Activated B cell treated with CpG ODN at 0.5 μM for 24 hours (primary cell): Measurements from ENCODE around the gene KLHDC3. TPM values are rescaled to one million over a fixed set of nuclear protein-coding genes. Genes with fewer than 3 reads are reported as not detected.

Experiments used
- ATAC-seq: fragments of 200-7000 bp; cut with Tn5 transposase; one replicate; pipeline ENCODE4 v1.10.0; 2021; ENCODE audit warnings: low read depth, mild to moderate bottlenecking, moderate library complexity
- CTCF ChIA-PET: fragments of 350-600 bp; sonication (Branson Sonifier 250); formaldehyde crosslinking; loops from one replicate; lab custom pipeline; 2021; ENCODE audit warnings: antibody characterized with exemption; lab: Charles Lee
- POLR2A ChIA-PET: fragments of 350-600 bp; sonication (Branson Sonifier 250); formaldehyde crosslinking; loops from one replicate; lab custom pipeline; 2021; ENCODE audit warnings: antibody characterized with exemption; lab: Charles Lee
- DNase-seq: peaks from one replicate; pipeline ENCODE4 v3.0.0; 2022
- H3K27ac Mint-ChIP-seq: one replicate; pipeline ENCODE4 v1.8.0; 2020; ENCODE audit warnings: mixed read lengths
- H3K27me3 Mint-ChIP-seq: one replicate; pipeline ENCODE4 v1.8.0; 2021; ENCODE audit warnings: mixed read lengths
- H3K36me3 Mint-ChIP-seq: one replicate; pipeline ENCODE4 v1.8.0; 2021; ENCODE audit warnings: low read depth, mixed read lengths
- H3K4me1 Mint-ChIP-seq: one replicate; pipeline ENCODE4 v1.8.0; 2021; ENCODE audit warnings: mixed read lengths
- H3K4me3 Mint-ChIP-seq: one replicate; pipeline ENCODE4 v1.8.0; 2020; ENCODE audit warnings: mild to moderate bottlenecking, mixed read lengths
- H3K9me3 Mint-ChIP-seq: one replicate; pipeline ENCODE4 v1.8.0; 2020; ENCODE audit warnings: mixed read lengths
- CTCF ChIP-seq: fragments of 200-600 bp; IDR thresholded peaks from one replicate; pipeline ENCODE4 v1.8.0; 2022; ENCODE audit warnings: antibody characterized with exemption, mild to moderate bottlenecking
- intact Hi-C: fragments of 100-400 bp; cut with micrococcal nuclease; formaldehyde crosslinking; loops from one replicate; pipeline ENCODE4 v1.15.1; 2024
- total RNA-seq: library from RNA; stranded (reverse); gene quantifications from 2 replicates; pipeline ENCODE4 v1.2.3, GENCODE V29; 2022

The KLHDC3 gene
- total RNA-seq, 1 donor from 2014 or later, result 36.7 TPM

GRCh38 chr6:42981836-42982235 lies 32.2 kb upstream of the KLHDC3 start:
- DNase-seq (no peak), ATAC-seq (no peak)
- POLR2A ChIA-PET, result interaction anchor here (0.6 to 4.0 kb wide), 2 partner anchors 53 to 152 kb away, joined by 5 to 67 read pairs; partner anchors contain the start of gene CNPY3
- Mint-ChIP-seq H3K36me3 (peaks cover 9% of the 10 kb centered on the region), H3K9me3 (no peaks in the 10 kb centered on the region), H3K4me1 (peaks cover 53% of the 10 kb centered on the region), H3K27me3 (no peaks in the 10 kb centered on the region), H3K27ac (peak overlapping the region; percentile 16), H3K4me3 (no peak overlapping the region)
- CTCF ChIA-PET, result no interaction called here
- intact Hi-C loops, result no loop called here
- TF ChIP-seq CTCF, result no peak

GRCh38 chr6:42984001-42984923 lies 29.8 kb upstream of the KLHDC3 start, which contains the start of gene PPP2R5D:
Gene PPP2R5D, plus strand, starts transcription at chr6:42984570. Its CDS starts 108 bp downstream, at chr6:42984678.
- H3K4me3 Mint-ChIP-seq, result peak within 1 kb of the TSS; percentile 85
- peaks cover 13% of the 10 kb centered on the region for H3K36me3 Mint-ChIP-seq
- no peaks in the 10 kb centered on the region for H3K27me3 Mint-ChIP-seq
- peaks cover 44% of the 10 kb centered on the region for H3K4me1 Mint-ChIP-seq
- H3K27ac Mint-ChIP-seq, result peak within 1 kb of the TSS; percentile 88
- peak; percentile 88 for DNase-seq
- ChIA-PET CTCF (interaction anchor here (0.7 to 1.8 kb wide), 4 partner anchors 25 to 83 kb away, joined by 3 to 7 read pairs (median 4); partner anchors contain the start of gene CNPY3), POLR2A (interaction anchor here (0.5 to 4.0 kb wide), 38 partner anchors 9 to 1263 kb away, joined by 3 to 67 read pairs (median 4); partner anchors contain the start of genes ABCC10, BICRAL, CNPY3 and CUL7)
- peak; percentile 95 for ATAC-seq
- no peak for TF ChIP-seq CTCF
- no peaks in the 10 kb centered on the region for H3K9me3 Mint-ChIP-seq
- intact Hi-C loops, result loop anchor here (1.0 to 2.0 kb wide), 4 partner anchors 29 to 385 kb away; partner anchors contain the start of genes KLC4, MEA1, MRPL2 and ZNF318

- POLR2A ChIA-PET, result interaction anchor here (0.6 to 4.0 kb wide), 16 partner anchors 10 to 1262 kb away, joined by 3 to 67 read pairs (median 6); partner anchors contain the start of genes CNPY3, CUL7, HSP90AB1 and KLHDC3
- TF ChIP-seq CTCF, result no peak
- DNase-seq (no peak), ATAC-seq (no peak)
- peak overlapping the region; percentile 85 for H3K4me3 Mint-ChIP-seq
- H3K4me1 Mint-ChIP-seq, result peaks cover 37% of the 10 kb centered on the region
- intact Hi-C loops, result loop anchor here (1.0 to 2.0 kb wide), 4 partner anchors 28 to 384 kb away; partner anchors contain the start of genes KLC4, MEA1, MRPL2 and ZNF318
- H3K9me3 Mint-ChIP-seq, result no peaks in the 10 kb centered on the region
- no peaks in the 10 kb centered on the region for H3K27me3 Mint-ChIP-seq
- CTCF ChIA-PET, result interaction anchor here (1.8 kb wide), 1 partner anchor 56 kb away, joined by 7 read pairs; the partner anchor contains the start of gene CNPY3
- H3K36me3 Mint-ChIP-seq, result peaks cover 18% of the 10 kb centered on the region
- H3K27ac Mint-ChIP-seq, result peak overlapping the region; percentile 13
Observed at GRCh38 chr6:42984924-42985475, 29.0 kb upstream of the KLHDC3 start.

- ChIA-PET POLR2A (interaction anchor here (0.6 to 1.9 kb wide), 3 partner anchors 8 to 57 kb away, joined by 5 to 14 read pairs (median 11); partner anchors contain the start of gene PEX6), CTCF (no interaction called here)
- Mint-ChIP-seq H3K36me3 (peaks cover 25% of the 10 kb centered on the region), H3K27ac (no peak overlapping the region), H3K4me1 (peaks cover 34% of the 10 kb centered on the region), H3K4me3 (no peak overlapping the region), H3K9me3 (no peaks in the 10 kb centered on the region), H3K27me3 (no peaks in the 10 kb centered on the region)
- TF ChIP-seq CTCF, result no peak
- ATAC-seq, result no peak
- intact Hi-C loops, result no loop called here
- DNase-seq, result no peak
Observed at GRCh38 chr6:42987533-42988451, 26.3 kb upstream of the KLHDC3 start.
